Measurements from ENCODE around the gene KIF21A. TPM values are rescaled to one million over a fixed set of nuclear protein-coding genes. Genes with fewer than 3 reads are reported as not detected.

The KIF21A gene
- total RNA-seq, 4 donors from 2014 or later: 2.4 to 32.0 (median 17.5) TPM

GRCh38 chr12:39359645-39360044 lies 83.3 kb downstream of the KIF21A start:
- intact Hi-C loops (cut with DNase I; ENCODE audit: low total_unique reads): no loop called here
- H3K4me3 ChIP-seq: no peak overlapping the region
- no peak overlapping the region for H3K27ac ChIP-seq
- no peaks in the 10 kb centered on the region for H3K9me3 ChIP-seq
- H3K36me3 ChIP-seq: no peaks in the 10 kb centered on the region
- TF ChIP-seq CTCF (IDR thresholded peaks at IDR 0.05): no peak
- TF ChIP-seq POLR2A (IDR thresholded peaks at IDR 0.05): no peak
- no peaks in the 10 kb centered on the region for H3K27me3 ChIP-seq
- no peak for DNase-seq
- H3K4me1 ChIP-seq: no peaks in the 10 kb centered on the region

GRCh38 chr12:39357041-39357440 lies 85.9 kb downstream of the KIF21A start:
- no peaks in the 10 kb centered on the region for H3K9me3 ChIP-seq
- DNase-seq: no peak
- H3K27ac ChIP-seq: no peak overlapping the region
- H3K4me1 ChIP-seq: no peaks in the 10 kb centered on the region
- H3K36me3 ChIP-seq: no peaks in the 10 kb centered on the region
- H3K27me3 ChIP-seq: no peaks in the 10 kb centered on the region
- TF ChIP-seq POLR2A (IDR thresholded peaks at IDR 0.05) (no peak), CTCF (IDR thresholded peaks at IDR 0.05) (no peak)
- intact Hi-C loops (cut with DNase I; ENCODE audit: low total_unique reads): no loop called here
- no peak overlapping the region for H3K4me3 ChIP-seq

DNA sequence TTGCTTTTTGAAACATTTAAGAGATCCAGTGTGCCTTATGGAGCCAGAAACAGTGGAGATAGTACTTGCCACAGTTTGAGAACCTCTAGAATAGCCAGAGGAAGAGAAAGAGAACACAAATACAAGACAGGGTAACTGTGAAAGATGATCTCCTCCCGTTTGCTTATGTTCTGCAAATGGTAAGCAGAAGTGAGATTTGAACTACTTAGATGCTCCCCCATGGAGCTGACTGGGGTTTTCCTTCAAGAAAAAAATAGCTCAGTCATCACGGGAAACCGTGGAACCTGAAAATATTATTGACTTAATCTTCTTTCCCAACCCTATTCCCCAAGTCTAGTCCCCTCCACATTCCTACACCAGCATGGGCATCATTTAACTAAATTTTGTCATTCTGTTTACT lies 87.1 kb downstream of the KIF21A start:
- no peak for DNase-seq
- intact Hi-C loops (cut with DNase I; ENCODE audit: low total_unique reads): no loop called here

DNA sequence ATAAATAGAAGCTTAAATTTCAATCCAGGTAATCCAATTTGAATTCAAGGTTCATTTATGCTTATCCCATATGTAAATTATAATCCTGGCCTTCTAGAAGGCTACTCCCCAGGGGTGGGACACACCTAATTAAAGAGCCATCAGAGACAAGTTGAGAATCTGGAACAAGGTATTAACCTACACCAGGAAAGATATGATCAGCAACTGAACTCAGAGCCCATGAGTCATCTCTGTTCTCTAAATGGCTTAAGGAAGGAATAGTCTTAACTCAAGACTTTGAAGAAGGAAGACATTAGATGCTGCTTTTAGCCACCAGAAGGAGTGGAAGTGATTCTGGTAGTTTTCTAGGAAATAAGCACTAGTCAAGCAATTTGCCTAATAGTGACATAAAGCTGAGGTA lies 88.0 kb downstream of the KIF21A start:
- Histone ChIP-seq H3K4me1 (no peaks in the 10 kb centered on the region), H3K4me3 (no peak overlapping the region), H3K27ac (no peak overlapping the region), H3K9me3 (no peaks in the 10 kb centered on the region), H3K27me3 (no peaks in the 10 kb centered on the region), H3K36me3 (no peaks in the 10 kb centered on the region)
- no peak for TF ChIP-seq POLR2A (IDR thresholded peaks at IDR 0.05)
- intact Hi-C loops (cut with DNase I; ENCODE audit: low total_unique reads): no loop called here
- DNase-seq: no peak

More for the DNA sequence above, 87.1 kb downstream of the KIF21A start:
- no peaks in the 10 kb centered on the region for H3K9me3 ChIP-seq
- H3K4me3 ChIP-seq: no peak overlapping the region
- no peak overlapping the region for H3K27ac ChIP-seq
- TF ChIP-seq POLR2A (IDR thresholded peaks at IDR 0.05) (no peak), CTCF (IDR thresholded peaks at IDR 0.05) (no peak)
- H3K36me3 ChIP-seq: no peaks in the 10 kb centered on the region
- no peaks in the 10 kb centered on the region for H3K4me1 ChIP-seq
- H3K27me3 ChIP-seq: no peaks in the 10 kb centered on the region

- H3K36me3 ChIP-seq: no peaks in the 10 kb centered on the region
- TF ChIP-seq CTCF (IDR thresholded peaks at IDR 0.05) (no peak), POLR2A (IDR thresholded peaks at IDR 0.05) (no peak)
- H3K27ac ChIP-seq: no peak overlapping the region
- H3K27me3 ChIP-seq: no peaks in the 10 kb centered on the region
- intact Hi-C loops (cut with DNase I; ENCODE audit: low total_unique reads): no loop called here
- no peaks in the 10 kb centered on the region for H3K9me3 ChIP-seq
- no peak for DNase-seq
- no peak overlapping the region for H3K4me3 ChIP-seq
- no peaks in the 10 kb centered on the region for H3K4me1 ChIP-seq
Measured at GRCh38 chr12:39352471-39353017, 90.4 kb downstream of the KIF21A start.

DNA sequence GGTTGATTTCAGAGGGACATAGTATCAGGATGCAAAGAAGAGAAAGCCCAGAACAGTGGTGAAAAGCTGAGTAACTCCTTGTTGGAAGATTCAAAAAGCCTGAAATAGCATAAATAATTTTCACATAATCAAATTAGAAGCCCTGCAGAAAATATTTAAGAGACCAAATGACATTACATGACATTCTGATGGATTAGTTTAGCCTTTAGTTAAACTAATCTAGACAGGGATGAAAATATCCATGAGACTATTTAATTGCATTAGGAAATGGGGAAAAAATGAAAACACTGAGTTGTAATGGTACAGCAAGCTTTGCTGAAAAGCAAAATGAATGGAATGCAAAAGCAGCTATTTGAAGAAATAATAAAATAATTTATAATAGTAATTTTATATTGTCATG lies 91.8 kb downstream of the KIF21A start:
- no peaks in the 10 kb centered on the region for H3K9me3 ChIP-seq
- no peak overlapping the region for H3K27ac ChIP-seq
- TF ChIP-seq CTCF (IDR thresholded peaks at IDR 0.05) (no peak), POLR2A (IDR thresholded peaks at IDR 0.05) (no peak)
- no peak overlapping the region for H3K4me3 ChIP-seq
- H3K27me3 ChIP-seq: no peaks in the 10 kb centered on the region
- DNase-seq: no peak
- no peaks in the 10 kb centered on the region for H3K4me1 ChIP-seq
- intact Hi-C loops (cut with DNase I; ENCODE audit: low total_unique reads): no loop called here
- no peaks in the 10 kb centered on the region for H3K36me3 ChIP-seq
